Measurements from ENCODE around the gene ZBTB45. TPM values are rescaled to one million over a fixed set of nuclear protein-coding genes. Genes with fewer than 3 reads are reported as not detected.

ZBTB45 gene
- total and polyA plus RNA-seq, 10 of the 15 experiments (the other 5 are each of a cell fraction or from before 2014, with no cell fraction given), result 0.29 to 17.2 (median 4.2) TPM

- no peak for DNase-seq (ENCODE audit: low read depth, low spot score)
- H3K27ac ChIP-seq (ENCODE audit: control insufficient read depth, insufficient read depth), result peak overlapping the region; percentile 78
- ChIA-PET RAD21 (ENCODE audit: unreplicated experiment) (interaction anchor here (0.8 to 2.6 kb wide), 5 partner anchors 10 to 30 kb away, joined by 3 to 25 read pairs (median 4); partner anchors contain the start of genes CHMP2A and ZBTB45), POLR2A (interaction anchor here (0.5 to 3.6 kb wide), 15 partner anchors 10 to 1161 kb away, joined by 3 to 41 read pairs (median 4); partner anchors contain the start of genes CHMP2A, ZBTB45 and ZNF837), CTCF (interaction anchor here (1.0 to 3.0 kb wide), 6 partner anchors 9 to 33 kb away, joined by 3 to 21 read pairs (median 4); partner anchors contain the start of gene ZBTB45), SMC1A (ENCODE audit: uncharacterized antibody, unreplicated experiment) (interaction anchor here (1.0 to 3.2 kb wide), 5 partner anchors 8 to 31 kb away, joined by 3 to 14 read pairs (median 7); partner anchors contain the start of genes CHMP2A and ZBTB45)
- no peak for FAIRE-seq
- peak overlapping the region; percentile 92 for H3K4me3 ChIP-seq
- no peaks in the 10 kb centered on the region for H3K9me3 ChIP-seq (replicated peaks; ENCODE audit: control insufficient read depth, insufficient read depth, low read length)
- H3K27me3 ChIP-seq (replicated peaks in 1 of 2; ENCODE audit: control insufficient read depth in 2 of 2, insufficient read depth in 2 of 2, low read length in 1 of 2), result no peaks in the 10 kb centered on the region; a peak in 1 of 4 replicates
- intact Hi-C loops (cut with micrococcal nuclease; ENCODE audit: unreplicated experiment), result loop anchor here (1.0 to 2.0 kb wide), 2 partner anchors 11 to 28 kb away; partner anchors contain the start of genes CHMP2A and MZF1
- peaks cover 27 to 32% of the 10 kb centered on the region in 2 experiments; a peak in 3 of 4 replicates for H3K36me3 ChIP-seq (ENCODE audit: control insufficient read depth in 2 of 2, insufficient read depth in 2 of 2, low read length in 1 of 2)
- H3K79me2 ChIP-seq (ENCODE audit: control insufficient read depth, insufficient read depth, low read length), result peaks cover 37% of the 10 kb centered on the region
- in situ Hi-C loops (cut with MboI), result no loop called here
- ATAC-seq, result peak; percentile 37
- no TSS peak for BruUV-seq (replicated peaks)
- H2AFZ ChIP-seq (ENCODE audit: control insufficient read depth, low read depth, low read length), result peak overlapping the region; percentile 71
- under 1% methylated on average over 33 of the region's 92 CpGs for WGBS (ENCODE audit: insufficient coverage, insufficient replicate concordance, low lambda C conversion rate, missing lambda C conversion rate)
- H3K4me2 ChIP-seq (ENCODE audit: control insufficient read depth, insufficient read depth), result peak overlapping the region; percentile 100; the same call in 1 of the 2 replicates
- H3K9ac ChIP-seq (ENCODE audit: control insufficient read depth, insufficient read depth, low read length), result peak overlapping the region; percentile 92
- peaks cover 8% of the 10 kb centered on the region for H3K4me1 ChIP-seq (ENCODE audit: control insufficient read depth, insufficient read depth, low read length)
- peaks cover 19% of the 10 kb centered on the region for H4K20me1 ChIP-seq (ENCODE audit: control insufficient read depth, insufficient read depth)
- TF ChIP-seq NR2C1 (IDR thresholded peaks at IDR 0.05), result peak; percentile 53
- no peak for TF ChIP-seq SKIL (IDR thresholded peaks at IDR 0.05; ENCODE audit: low read depth, poor library complexity, severe bottlenecking)
- peak; percentile 9 for TF ChIP-seq MYC (IDR thresholded peaks at IDR 0.05; ENCODE audit: insufficient read depth, insufficient read length, insufficient replicate concordance, low read length, severe bottlenecking)
- 0 out of 2 replicates have a peak, but pooled peaks have one; percentile 35 for TF ChIP-seq ZSCAN29 (IDR thresholded peaks at IDR 0.05)
- no peak for TF ChIP-seq MEF2B (IDR thresholded peaks at IDR 0.05; ENCODE audit: partially characterized antibody, poor library complexity, severe bottlenecking)
- no peak for TF ChIP-seq CBX5 (IDR thresholded peaks at IDR 0.05; ENCODE audit: low read depth)
- peak; percentile 16 for TF ChIP-seq POLR2A (IDR thresholded peaks at IDR 0.05; ENCODE audit: low read depth, low read length)
- TF ChIP-seq LARP7 (IDR thresholded peaks at IDR 0.05), result peak; percentile 76
- peak; percentile 39; the same call in 1 of the 2 replicates for TF ChIP-seq DPF2 (IDR thresholded peaks at IDR 0.05)
- 0 out of 4 replicates have a peak, but pooled peaks of 1 of the 2 experiments have one; percentile 27 for TF ChIP-seq BHLHE40 (IDR thresholded peaks at IDR 0.05; ENCODE audit: borderline replicate concordance in 1 of 2, low read depth in 2 of 2, low read length in 1 of 2)
- TF ChIP-seq ASH2L (IDR thresholded peaks at IDR 0.05; ENCODE audit: borderline replicate concordance, low read depth), result 0 out of 2 replicates have a peak, but pooled peaks have one; percentile 28
- peak; percentile 90 for TF ChIP-seq YY1 (IDR thresholded peaks at IDR 0.05; ENCODE audit: low read depth, low read length)
- TF ChIP-seq NKRF (conservative IDR thresholded peaks at IDR 0.05), result peak; percentile 90
- TF ChIP-seq ZBTB4 (CRISPR knock-in tag; IDR thresholded peaks at IDR 0.05), result no peak
- TF ChIP-seq MXI1 (IDR thresholded peaks at IDR 0.05; ENCODE audit: low read depth, low read length), result peak; percentile 59
Observed at GRCh38 chr19:58544591-58545285, 25.1 kb upstream of the ZBTB45 start.

All from GM12878 (cell line).